K562 treated with DMSO at 1 percent for 48 hours (cell line): ENCODE measurements around the gene BCL2L15. TPM values are rescaled to one million over a fixed set of nuclear protein-coding genes. Genes with fewer than 3 reads are reported as not detected.

Source experiments
- total RNA-seq: library from RNA; unstranded; fragments of 300-600 nt; gene quantifications from 2 replicates; pipeline ENCODE4 v1.2.3, GENCODE V29; 2022; ENCODE audit warnings: low replicate concordance; ENCODE audit errors: extremely low read depth

Gene BCL2L15
- total RNA-seq, result not detected in 2 replicates

GRCh38 chr1:113887402-113888175, at the start of gene BCL2L15:
Gene BCL2L15 (minus strand): TSS chr1:113887581. CDS start chr1:113887375, 206 bp downstream.

DNA sequence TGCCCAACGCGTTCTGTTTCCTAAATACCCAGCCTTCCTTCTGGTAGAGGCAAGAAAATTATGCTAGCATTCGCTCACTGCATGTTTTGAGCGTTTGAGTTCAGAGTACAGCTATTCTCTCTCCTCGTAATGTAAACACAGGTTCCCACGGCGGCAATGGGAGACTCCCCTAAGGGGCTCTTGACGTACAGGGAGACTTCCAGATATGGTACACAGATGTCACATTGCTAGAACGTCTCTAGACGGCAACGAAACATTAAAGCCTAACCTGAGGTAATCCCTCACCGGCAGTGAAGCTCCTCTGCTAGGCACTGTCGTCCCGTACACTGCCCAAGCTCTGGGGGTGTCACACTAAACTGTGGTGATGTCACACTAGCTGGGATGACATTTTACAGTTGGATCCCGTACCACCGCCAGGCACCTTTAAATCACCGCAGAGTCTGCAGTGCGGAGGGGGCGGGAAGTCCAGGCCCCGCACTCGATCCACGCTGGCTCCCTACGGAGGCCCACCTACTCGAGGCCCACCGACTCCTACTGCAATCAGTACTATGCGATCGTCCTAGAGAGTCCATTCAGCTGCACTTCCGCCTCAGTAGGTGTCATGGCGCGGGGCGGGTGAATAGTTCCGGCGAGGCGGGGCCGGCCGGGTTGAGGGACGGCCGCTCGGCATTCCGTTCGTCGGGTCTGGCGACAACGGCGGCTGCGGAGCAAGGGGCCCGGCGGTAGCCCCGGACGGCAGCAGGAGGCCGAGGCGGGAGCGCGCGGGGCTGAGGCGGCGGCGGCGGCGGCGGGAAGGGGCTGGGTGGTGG, 41.8 kb upstream of the BCL2L15 start, which contains the start of gene HIPK1:
HIPK1 (plus strand) TSS at position 384 of the 809 bp plus-strand sequence.

GRCh38 chr1:113904674-113905434, 17.5 kb upstream of the BCL2L15 start, which contains the start of the genes AP4B1 and DCLRE1B:
Gene AP4B1 (minus strand): TSS chr1:113904799. CDS start chr1:113904717, 82 bp downstream.
Gene DCLRE1B (plus strand): TSS chr1:113905326. CDS start chr1:113905587, 261 bp downstream.

GRCh38 chr1:113871597-113872113, 15.7 kb downstream of the BCL2L15 start, which contains the start of gene PTPN22:
Gene PTPN22 (minus strand): TSS chr1:113871712.

Other genes with a start within 250 kb of the BCL2L15 start
- gene PHTF1, start 128.1 kb downstream of the BCL2L15 start, total RNA-seq, result not detected in 2 replicates
- not detected in 2 replicates for gene RSBN1, start 75.1 kb downstream of the BCL2L15 start, total RNA-seq
- gene PTPN22, start 15.9 kb downstream of the BCL2L15 start, total RNA-seq, result not detected in 2 replicates
- gene AP4B1, start 17.2 kb upstream of the BCL2L15 start, total RNA-seq, result not detected in 2 replicates
- not detected in 2 replicates for gene DCLRE1B, start 17.7 kb upstream of the BCL2L15 start, total RNA-seq
- not detected in 2 replicates for gene HIPK1, start 41.7 kb upstream of the BCL2L15 start, total RNA-seq
- gene OLFML3, start 91.9 kb upstream of the BCL2L15 start, total RNA-seq, result not detected in 2 replicates